Non-pigmented ciliary epithelial cell (primary cell): Measurements from ENCODE around the gene TOX4.

Experiments
- DNase-seq: peaks from one replicate; pipeline ENCODE4 v3.0.0-alpha.2; 2010; ENCODE audit warnings: low read depth

The TOX4 gene

GRCh38 chr14:21503376-21503775 lies 26.4 kb downstream of the TOX4 start:
- no peak for DNase-seq

GRCh38 chr14:21505012-21505553 lies 28.1 kb downstream of the TOX4 start:
- no peak for DNase-seq

GRCh38 chr14:21506557-21506956 lies 29.6 kb downstream of the TOX4 start:
- no peak for DNase-seq

- no peak for DNase-seq
Observed at GRCh38 chr14:21509432-21510143, 32.6 kb downstream of the TOX4 start.

- peak; percentile 99 for DNase-seq
Observed at GRCh38 chr14:21510735-21511657, 34.0 kb downstream of the TOX4 start, which contains the start of gene METTL3. Gene METTL3, minus strand, starts transcription at chr14:21511340. Its CDS starts 117 bp downstream, at chr14:21511223.

- DNase-seq: no peak
Observed at GRCh38 chr14:21514341-21514740, 37.3 kb downstream of the TOX4 start.

GRCh38 chr14:21518725-21519124 lies 41.7 kb downstream of the TOX4 start:
- DNase-seq: no peak

GRCh38 chr14:21520767-21521166 lies 43.8 kb downstream of the TOX4 start:
- DNase-seq: no peak

GRCh38 chr14:21521501-21521900 lies 44.5 kb downstream of the TOX4 start:
- DNase-seq: peak; percentile 51

GRCh38 chr14:21523203-21523602 lies 46.2 kb downstream of the TOX4 start:
- no peak for DNase-seq

GRCh38 chr14:21524575-21525490 lies 47.8 kb downstream of the TOX4 start:
- no peak for DNase-seq

GRCh38 chr14:21525571-21525961 lies 48.6 kb downstream of the TOX4 start:
- DNase-seq: no peak

- no peak for DNase-seq
Observed at GRCh38 chr14:21525962-21526671, 49.1 kb downstream of the TOX4 start, which contains the start of gene SALL2. Gene SALL2, minus strand, starts transcription at chr14:21526346. Its CDS starts 219 bp downstream, at chr14:21526127.

- no peak for DNase-seq
Observed at GRCh38 chr14:21526672-21527317, 49.8 kb downstream of the TOX4 start.

- no peak for DNase-seq
Observed at GRCh38 chr14:21527318-21527679, 50.3 kb downstream of the TOX4 start.

GRCh38 chr14:21528381-21529348 lies 51.7 kb downstream of the TOX4 start:
- DNase-seq: no peak

GRCh38 chr14:21529515-21529914 lies 52.5 kb downstream of the TOX4 start:
- DNase-seq: no peak

GRCh38 chr14:21533294-21533693 lies 56.3 kb downstream of the TOX4 start:
- DNase-seq: no peak

- DNase-seq: no peak
Observed at GRCh38 chr14:21534576-21534975, 57.6 kb downstream of the TOX4 start.
